ENCODE data around the gene KLHL13.
"Not testable (repeated sequence)": the region's sequence is repeated elsewhere in the genome, so short reads cannot be mapped to it uniquely, and the experiment has no call there.

DNA sequence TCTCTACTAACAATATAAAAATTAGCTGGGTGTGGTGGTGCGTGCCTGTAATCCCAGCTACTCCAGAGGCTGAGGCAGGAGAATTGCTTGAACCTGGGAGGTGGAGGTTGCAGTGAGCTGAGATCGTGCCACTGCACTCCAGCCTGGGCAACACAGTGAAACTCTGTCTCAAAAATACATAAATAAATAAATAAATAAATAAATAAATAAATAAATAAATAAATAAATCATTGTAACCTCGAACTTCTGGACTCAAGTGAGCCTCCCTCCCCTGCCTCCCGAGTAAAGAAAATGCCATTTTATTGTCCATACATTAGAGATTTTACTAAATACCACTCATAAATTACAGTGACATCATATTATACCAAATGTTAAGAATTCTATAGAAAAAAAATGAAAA, 7.6 kb upstream of the KLHL13 start:
- not testable (repeated sequence) for TF ChIP-seq ZNF274 (IDR thresholded peaks at IDR 0.05; ENCODE audit: low read depth, low read length); SUZ12 (IDR thresholded peaks at IDR 0.05; ENCODE audit: extremely low read depth, insufficient read depth, insufficient read length); YY1 (IDR thresholded peaks at IDR 0.05; ENCODE audit: insufficient read depth, insufficient read length)

Measured in NT2/D1 (cell line).